Measurements from ENCODE around the gene MRPS18A. TPM values are rescaled to one million over a fixed set of nuclear protein-coding genes. Genes with fewer than 3 reads are reported as not detected.

MRPS18A gene
- total and polyA plus RNA-seq, 2 of the 13 experiments (the other 11 are each of a cell fraction or from before 2014, with no cell fraction given) = 87.8 to 89.1 TPM

DNA sequence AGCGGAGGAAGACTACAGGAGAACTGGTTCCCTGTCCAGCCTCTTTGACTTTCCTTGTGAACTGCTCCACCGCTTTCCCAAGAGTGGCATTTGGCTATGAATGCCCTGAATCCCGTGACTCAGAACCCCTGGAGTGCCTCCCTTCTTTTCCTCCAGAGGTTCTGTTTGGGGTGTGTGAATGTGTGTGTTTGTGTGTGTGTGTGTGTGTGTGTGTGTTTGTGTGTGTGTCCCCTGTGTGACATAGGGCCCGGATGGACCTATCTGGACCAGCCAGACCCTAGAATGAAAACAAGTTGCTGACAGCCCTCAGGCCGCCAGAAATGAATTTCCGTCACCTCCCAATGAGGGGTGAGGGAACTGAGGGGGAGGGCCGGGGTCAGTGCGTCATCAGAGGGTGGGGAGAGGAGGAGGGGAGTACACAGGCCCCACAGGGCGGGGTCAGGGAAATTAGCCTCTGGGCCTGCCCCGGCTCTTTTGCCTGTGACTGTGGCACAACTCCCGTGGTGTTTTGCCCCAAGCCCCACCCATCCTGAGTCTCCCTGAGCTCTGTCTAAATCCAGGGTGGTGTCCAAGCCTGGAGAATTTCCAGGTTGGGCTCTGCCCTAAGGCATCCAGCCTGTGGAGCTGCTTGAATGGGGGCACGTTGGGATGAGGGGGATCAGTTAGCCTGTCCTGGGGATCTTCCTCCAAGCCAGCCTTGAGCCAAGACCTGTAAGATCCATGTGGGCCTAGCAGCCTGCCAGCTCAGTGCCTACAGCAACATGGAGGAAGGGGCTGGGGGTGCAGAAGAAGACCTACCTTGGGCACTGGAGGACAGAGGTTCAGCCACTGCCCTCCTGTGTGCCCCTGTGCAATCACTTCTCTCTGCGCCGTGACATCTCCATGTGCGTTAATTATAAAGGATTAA lies 15.2 kb upstream of the MRPS18A start (continued):
- TF ChIP-seq MAZ (IDR thresholded peaks at IDR 0.05; ENCODE audit: borderline replicate concordance, low read depth, low read length) (peak; percentile 52), MAZ (CRISPR knock-in tag; IDR thresholded peaks at IDR 0.05; ENCODE audit: low read depth) (peak; percentile 72; the same call in 1 of the 2 replicates), ZNF724P (CRISPR knock-in tag; IDR thresholded peaks at IDR 0.05; ENCODE audit: borderline replicate concordance) (peak; percentile 83; the same call in 1 of the 2 replicates), ATF7-NPFF (CRISPR knock-in tag; IDR thresholded peaks at IDR 0.05; ENCODE audit: low read depth) (peak; percentile 57; the same call in 1 of the 2 replicates), ZBTB20 (CRISPR knock-in tag; IDR thresholded peaks at IDR 0.05; ENCODE audit: borderline replicate concordance, low read depth) (peak; percentile 53; the same call in 1 of the 2 replicates), ZNF354B (CRISPR knock-in tag; IDR thresholded peaks at IDR 0.05) (no peak), ZNF839 (CRISPR knock-in tag; IDR thresholded peaks at IDR 0.05; ENCODE audit: borderline replicate concordance) (0 out of 2 replicates have a peak, but pooled peaks have one; percentile 12), ZNF34 (CRISPR knock-in tag; IDR thresholded peaks at IDR 0.05; ENCODE audit: borderline replicate concordance) (0 out of 2 replicates have a peak, but pooled peaks have one; percentile 13), NFIC (IDR thresholded peaks at IDR 0.05; ENCODE audit: low read length) (0 out of 2 replicates have a peak, but pooled peaks have one; percentile 6), GATAD2A (CRISPR knock-in tag; IDR thresholded peaks at IDR 0.05) (peak; percentile 46; the same call in 1 of the 2 replicates), RARA (CRISPR knock-in tag; IDR thresholded peaks at IDR 0.05) (peak; percentile 48; the same call in 1 of the 2 replicates), KMT2A (CRISPR knock-in tag; IDR thresholded peaks at IDR 0.05) (0 out of 2 replicates have a peak, but pooled peaks have one; percentile 11), ZNF549 (CRISPR knock-in tag; IDR thresholded peaks at IDR 0.05) (no peak), ZNF670 (CRISPR knock-in tag; IDR thresholded peaks at IDR 0.05; ENCODE audit: borderline replicate concordance) (0 out of 2 replicates have a peak, but pooled peaks have one; percentile 25), GABPB1 (CRISPR knock-in tag; IDR thresholded peaks at IDR 0.05) (0 out of 2 replicates have a peak, but pooled peaks have one; percentile 17), ZNF747 (CRISPR knock-in tag; IDR thresholded peaks at IDR 0.05; ENCODE audit: borderline replicate concordance) (no peak)
- TF ChIP-seq, protein P1, sequence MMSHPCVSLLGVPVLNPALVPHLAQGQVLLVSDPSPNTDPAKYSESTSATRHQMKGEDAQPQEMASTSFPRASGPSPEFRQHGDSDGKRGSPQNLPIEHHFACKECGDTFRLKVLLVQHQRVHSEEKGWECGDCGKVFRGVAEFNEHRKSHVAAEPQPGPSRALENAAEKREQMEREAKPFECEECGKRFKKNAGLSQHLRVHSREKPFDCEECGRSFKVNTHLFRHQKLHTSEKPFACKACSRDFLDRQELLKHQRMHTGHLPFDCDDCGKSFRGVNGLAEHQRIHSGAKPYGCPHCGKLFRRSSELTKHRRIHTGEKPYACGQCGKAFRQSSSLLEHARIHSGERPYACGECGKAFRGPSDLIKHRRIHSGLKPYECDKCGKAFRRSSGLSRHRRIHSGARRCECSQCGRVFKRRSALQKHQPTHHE (CRISPR knock-in tag; IDR thresholded peaks at IDR 0.05; ENCODE audit: borderline replicate concordance) = 0 out of 2 replicates have a peak, but pooled peaks have one; percentile 44
- TF ChIP-seq, protein P2, sequence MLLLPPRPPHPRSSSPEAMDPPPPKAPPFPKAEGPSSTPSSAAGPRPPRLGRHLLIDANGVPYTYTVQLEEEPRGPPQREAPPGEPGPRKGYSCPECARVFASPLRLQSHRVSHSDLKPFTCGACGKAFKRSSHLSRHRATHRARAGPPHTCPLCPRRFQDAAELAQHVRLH (CRISPR knock-in tag; IDR thresholded peaks at IDR 0.05; ENCODE audit: borderline replicate concordance, low read depth) = peak; percentile 32; the same call in 1 of the 2 replicates
- TF ChIP-seq, protein P3, sequence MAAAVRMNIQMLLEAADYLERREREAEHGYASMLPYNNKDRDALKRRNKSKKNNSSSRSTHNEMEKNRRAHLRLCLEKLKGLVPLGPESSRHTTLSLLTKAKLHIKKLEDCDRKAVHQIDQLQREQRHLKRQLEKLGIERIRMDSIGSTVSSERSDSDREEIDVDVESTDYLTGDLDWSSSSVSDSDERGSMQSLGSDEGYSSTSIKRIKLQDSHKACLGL (CRISPR knock-in tag; IDR thresholded peaks at IDR 0.05) = 0 out of 2 replicates have a peak, but pooled peaks have one; percentile 11
- TF ChIP-seq, protein P4, sequence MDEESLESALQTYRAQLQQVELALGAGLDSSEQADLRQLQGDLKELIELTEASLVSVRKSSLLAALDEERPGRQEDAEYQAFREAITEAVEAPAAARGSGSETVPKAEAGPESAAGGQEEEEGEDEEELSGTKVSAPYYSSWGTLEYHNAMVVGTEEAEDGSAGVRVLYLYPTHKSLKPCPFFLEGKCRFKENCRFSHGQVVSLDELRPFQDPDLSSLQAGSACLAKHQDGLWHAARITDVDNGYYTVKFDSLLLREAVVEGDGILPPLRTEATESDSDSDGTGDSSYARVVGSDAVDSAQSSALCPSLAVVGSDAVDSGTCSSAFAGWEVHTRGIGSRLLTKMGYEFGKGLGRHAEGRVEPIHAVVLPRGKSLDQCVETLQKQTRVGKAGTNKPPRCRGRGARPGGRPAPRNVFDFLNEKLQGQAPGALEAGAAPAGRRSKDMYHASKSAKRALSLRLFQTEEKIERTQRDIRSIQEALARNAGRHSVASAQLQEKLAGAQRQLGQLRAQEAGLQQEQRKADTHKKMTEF (CRISPR knock-in tag; IDR thresholded peaks at IDR 0.05) = peak; percentile 38; the same call in 1 of the 2 replicates
- TF ChIP-seq, protein P5, sequence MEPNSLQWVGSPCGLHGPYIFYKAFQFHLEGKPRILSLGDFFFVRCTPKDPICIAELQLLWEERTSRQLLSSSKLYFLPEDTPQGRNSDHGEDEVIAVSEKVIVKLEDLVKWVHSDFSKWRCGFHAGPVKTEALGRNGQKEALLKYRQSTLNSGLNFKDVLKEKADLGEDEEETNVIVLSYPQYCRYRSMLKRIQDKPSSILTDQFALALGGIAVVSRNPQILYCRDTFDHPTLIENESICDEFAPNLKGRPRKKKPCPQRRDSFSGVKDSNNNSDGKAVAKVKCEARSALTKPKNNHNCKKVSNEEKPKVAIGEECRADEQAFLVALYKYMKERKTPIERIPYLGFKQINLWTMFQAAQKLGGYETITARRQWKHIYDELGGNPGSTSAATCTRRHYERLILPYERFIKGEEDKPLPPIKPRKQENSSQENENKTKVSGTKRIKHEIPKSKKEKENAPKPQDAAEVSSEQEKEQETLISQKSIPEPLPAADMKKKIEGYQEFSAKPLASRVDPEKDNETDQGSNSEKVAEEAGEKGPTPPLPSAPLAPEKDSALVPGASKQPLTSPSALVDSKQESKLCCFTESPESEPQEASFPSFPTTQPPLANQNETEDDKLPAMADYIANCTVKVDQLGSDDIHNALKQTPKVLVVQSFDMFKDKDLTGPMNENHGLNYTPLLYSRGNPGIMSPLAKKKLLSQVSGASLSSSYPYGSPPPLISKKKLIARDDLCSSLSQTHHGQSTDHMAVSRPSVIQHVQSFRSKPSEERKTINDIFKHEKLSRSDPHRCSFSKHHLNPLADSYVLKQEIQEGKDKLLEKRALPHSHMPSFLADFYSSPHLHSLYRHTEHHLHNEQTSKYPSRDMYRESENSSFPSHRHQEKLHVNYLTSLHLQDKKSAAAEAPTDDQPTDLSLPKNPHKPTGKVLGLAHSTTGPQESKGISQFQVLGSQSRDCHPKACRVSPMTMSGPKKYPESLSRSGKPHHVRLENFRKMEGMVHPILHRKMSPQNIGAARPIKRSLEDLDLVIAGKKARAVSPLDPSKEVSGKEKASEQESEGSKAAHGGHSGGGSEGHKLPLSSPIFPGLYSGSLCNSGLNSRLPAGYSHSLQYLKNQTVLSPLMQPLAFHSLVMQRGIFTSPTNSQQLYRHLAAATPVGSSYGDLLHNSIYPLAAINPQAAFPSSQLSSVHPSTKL (CRISPR knock-in tag; IDR thresholded peaks at IDR 0.05) = no peak; the same call in 1 of the 2 replicates

Measured in HepG2 (cell line).